ENCODE results near the gene GPRC5A.

Gene GPRC5A

DNA sequence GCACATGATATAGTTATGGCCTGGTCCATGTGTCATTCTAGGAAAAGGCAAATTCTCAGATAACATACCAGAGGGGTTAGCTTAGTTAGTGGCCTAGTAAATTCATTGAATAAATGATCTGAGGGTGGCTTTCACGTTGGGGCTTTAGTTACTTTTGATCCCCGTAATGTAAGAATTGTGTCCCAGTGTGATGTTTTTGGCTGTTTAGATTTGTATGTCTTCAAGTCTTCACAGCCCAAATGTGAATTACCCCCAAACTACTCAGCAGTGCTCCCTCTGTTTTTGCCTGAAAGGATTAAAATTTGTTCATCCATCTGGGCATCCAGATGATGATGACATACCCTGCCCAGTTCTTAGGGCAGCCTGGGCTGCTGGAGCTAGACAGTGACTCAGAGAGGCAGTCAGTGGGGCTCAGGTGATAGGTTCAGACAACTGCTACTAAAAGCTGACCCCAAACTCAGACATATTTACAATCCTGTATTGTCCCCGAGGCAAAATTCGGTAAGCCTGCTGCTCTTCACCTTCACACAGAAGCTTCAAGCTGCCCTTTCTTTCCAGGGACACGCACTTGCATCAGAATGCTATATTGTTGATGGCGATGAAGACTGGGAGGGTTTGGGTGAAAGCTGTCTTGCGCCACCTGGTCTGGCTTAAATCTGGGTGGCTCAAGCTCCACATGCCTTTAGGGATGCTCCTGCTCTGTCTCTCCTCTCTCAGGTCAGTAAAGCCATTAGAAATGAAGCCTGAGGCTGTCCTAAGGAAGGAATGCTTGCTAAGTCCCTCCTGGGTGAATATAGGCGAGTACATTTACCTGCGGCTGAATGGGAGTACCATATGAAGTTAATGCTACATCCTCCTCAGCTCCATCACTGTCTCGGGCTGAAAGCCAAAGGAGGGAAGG is 50.3 kb downstream of the GPRC5A start:
- DNase-seq (ENCODE audit: low spot score) = no peak

DNA sequence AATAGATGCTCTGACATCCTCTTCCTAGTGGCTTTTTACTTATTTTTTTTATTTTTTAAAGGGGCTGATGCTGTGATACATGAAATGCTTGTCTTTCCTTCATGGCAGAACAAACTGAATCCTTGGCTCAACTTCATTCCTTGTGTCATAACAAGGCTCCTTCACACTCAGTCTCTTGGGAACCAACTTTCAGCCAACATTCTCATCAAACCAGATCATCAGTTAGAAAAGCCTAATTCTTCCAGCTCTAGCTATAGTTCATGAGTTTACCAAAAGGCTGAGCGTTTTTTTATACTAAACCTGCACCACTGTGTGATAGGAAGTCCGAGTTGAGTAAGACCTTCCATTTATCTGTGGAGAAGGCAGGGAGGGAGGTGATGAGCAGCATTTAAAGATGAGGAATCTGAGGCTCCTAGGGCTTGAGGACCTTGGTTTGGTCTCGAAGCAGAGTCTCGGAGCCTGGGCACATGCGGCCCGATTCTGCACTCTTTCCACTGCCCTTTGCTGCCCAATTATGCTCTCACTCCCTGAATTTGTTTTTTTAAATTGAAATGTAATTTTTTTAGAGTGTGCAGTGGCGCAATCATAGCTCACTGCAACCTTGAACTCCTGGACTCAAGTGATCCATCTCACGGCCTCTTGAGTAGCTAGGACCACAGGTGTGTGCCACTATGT is 52.4 kb downstream of the GPRC5A start:
- no peak for DNase-seq (ENCODE audit: low spot score)

DNA sequence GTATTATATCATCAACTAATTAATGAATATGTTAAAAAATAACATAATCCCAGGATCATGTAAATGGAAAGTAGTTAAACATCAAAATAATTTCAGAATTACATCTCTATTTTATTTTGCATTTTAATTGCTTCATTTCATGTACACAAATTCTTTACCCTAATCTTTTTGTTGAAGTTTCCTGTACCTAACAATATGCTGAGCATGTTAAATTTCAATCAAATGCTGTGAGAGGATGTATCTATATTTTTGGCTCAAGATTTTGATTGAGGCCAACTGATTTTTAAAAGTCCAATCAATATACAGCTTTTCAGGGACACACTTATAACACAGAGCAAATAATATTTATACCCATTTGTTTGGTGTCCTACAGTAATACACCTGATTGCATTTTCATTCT is 54.2 kb downstream of the GPRC5A start:
- DNase-seq (ENCODE audit: low spot score) = no peak

DNA sequence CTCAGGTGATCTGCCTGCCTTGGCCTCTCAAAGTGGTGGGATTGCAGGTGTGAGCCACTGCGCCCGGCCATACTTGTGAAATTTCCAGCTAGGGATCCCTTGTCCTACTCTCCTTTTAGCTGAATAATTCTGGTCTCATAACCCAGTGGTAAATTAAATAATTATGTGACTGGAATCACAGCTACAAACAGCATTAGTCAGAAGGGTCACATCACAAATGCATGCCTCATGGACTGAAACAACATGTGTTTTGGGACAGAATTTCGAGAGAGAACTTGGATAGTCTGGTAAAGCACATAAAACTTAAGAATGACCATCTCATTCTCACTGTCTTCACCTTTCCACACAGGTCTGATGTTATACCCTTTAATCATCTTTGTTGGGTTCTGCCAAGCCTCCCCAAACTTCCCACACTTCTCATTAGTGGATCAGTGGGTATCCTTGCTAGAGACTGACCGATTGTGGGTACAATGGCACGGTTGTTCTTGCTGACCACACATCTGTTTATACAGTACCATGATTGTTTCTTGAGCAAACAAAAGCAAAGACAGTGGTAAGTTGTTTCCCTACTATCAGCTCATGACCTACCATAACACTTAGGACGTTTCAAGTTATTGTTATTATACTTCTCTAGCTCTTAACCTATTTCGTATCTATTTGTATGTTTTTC is 55.5 kb downstream of the GPRC5A start:
- DNase-seq (ENCODE audit: low spot score) = no peak

DNA sequence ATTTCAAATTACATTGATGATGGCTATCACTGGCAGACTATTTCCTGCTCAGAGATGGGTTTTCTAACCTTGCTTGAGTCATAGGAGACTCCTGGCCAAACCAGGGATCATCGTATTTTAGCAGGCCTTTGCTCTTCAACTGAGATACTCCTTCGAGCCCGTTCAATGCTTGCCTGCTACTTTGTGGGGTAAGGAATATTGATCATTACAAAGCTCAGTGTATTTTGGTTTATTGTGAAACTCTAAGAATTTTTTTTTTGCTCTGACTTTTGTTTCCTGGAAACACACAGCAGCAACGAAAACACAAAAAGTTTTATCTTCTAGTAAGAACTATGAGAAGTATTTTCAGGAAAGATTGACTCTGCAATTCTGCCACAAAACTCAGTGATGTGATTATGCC is 56.5 kb downstream of the GPRC5A start:
- no peak for DNase-seq (ENCODE audit: low spot score)

DNA sequence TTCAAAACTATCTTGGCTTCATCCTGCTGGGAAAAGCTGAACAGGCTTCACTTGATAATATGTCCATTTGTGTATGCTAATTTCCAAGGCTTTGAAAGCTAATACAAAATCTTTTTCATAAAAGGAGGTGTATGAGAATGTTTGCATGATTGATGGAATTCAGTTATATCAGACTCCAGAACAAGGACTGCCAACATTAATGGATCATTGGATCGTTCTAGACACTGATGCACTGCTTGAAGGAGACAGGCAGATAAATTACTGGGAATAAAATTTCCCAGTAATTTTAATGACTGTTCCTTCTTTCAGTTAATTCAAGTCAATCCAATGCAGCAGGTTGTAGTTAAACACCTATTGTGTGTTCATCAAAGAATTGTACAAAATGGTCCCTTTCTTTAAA is 60.1 kb downstream of the GPRC5A start:
- no peak for DNase-seq (ENCODE audit: low spot score)

DNA sequence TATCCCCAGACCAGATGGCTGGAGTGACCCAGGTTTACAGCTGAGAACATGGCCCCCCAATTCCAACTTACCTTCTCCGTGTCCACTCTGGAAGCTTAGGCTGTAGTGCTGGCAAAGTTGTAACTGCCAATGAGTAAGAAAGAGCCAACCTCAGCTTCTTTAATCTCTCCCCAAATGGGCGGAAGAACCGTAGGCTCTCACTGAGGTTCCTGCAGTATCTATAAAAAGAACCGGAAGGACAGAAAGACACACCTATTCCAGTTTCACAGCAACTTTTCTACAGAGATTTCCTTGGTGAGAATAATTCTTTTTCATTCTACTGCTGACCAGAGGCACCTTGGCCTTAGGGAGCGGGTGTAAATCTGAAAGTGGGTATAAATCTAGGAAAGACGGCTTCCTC is 60.7 kb downstream of the GPRC5A start, which contains the start of gene GPRC5D:
GPRC5D (minus strand) TSS at position 135 of the 400 bp plus-strand sequence. CDS start 1,786 bp downstream, outside the sequence.
- no peak for DNase-seq (ENCODE audit: low spot score)

DNA sequence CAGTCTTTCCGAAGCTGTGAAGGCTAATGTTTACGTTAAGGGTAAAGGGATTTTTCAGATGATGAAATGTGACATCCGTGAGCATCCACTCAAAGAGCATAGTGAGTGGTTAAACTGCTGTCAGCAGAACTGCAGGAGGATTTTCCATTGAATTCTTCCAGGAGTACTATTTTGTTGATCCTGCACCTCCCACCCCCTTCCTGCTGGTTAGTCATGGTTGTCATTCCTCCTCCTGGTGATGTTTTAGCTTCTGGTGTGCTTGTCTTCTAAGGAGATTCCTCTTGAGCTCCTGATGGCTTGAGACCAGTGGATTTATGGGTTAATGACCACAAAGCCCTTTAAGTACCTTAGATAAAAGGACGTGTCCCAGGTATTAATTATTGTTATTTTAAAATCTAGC is 63.0 kb downstream of the GPRC5A start:
- DNase-seq (ENCODE audit: low spot score) = no peak

DNA sequence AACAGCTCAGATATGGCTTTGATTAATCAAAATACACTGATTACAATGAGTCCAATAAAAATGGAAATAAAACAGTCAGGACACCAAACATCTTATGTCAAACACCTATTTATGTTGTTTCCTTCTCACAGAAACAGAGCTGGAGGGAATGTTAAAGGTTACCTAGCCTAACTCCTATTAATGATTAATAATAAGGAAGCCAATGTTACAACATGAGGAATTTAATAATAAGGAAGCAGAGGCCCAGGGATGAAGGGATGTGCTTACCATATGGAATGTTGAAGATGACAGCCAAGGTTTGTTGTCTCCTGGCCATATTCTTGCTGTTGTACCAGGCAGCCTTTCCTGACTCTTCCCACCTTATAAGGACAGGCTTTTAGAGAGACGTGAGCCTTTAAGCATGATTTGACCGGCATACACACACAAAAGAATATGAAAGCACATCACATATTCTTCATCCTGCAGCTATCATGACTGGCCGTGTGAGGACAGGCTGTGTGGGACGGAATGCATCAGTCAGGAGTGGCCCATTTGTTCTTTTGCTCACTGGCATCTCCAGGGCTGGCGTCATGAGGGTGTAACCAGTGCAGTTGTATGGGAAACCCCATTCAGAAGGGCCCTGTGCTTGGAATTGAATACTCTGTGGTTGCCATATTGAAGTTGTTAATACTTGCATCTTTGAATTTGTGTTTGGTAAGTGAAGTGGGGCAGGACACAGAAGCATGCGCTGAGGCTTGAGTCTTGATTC is 63.7 kb downstream of the GPRC5A start:
- no peak for DNase-seq (ENCODE audit: low spot score)

DNA sequence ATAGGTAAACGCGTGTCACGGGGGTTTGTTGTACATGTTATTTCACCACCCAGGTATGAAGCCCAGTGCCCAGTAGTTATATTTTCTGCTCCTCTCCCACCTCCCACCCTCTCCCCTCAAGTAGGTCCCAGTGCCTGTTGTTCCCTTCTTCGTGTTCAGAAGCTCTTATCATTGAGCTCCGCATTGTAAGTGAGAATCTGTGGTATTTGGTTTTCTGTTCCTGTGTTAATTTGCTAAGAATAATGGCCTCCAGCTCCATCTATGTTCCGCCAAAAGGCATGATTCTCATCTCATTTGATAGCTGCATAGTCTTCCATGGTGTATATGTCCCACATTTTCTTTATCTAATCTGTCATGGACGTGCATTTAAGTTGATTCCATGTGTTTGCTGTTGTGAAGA is 67.5 kb downstream of the GPRC5A start:
- DNase-seq (ENCODE audit: low spot score) = no peak

DNA sequence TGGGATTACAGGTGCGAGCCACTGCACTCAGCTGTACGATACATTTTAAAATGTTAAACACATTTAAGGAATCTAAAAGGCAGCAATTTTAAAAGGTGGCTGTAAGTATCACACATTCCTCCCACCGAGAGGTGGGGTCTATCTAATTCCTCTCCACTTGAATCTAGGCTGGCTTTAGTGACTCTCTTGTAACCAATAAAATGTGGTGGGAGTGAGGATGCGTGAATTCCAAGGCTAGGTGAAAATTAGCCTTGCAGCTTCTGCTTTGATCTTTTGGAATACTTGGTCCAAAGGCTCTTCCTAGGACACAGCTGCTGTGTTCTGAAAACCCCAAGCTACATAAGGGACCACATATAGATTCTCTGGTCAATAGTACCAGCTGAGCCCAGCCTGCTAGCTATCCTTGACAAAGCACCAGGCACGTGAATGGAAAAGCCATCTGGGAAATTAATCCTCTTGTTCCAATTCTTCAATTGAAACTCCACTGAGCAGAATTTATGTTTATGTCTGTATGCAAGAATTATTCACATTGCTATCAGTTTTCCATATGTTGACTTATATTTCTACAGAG is 69.4 kb downstream of the GPRC5A start:
- DNase-seq (ENCODE audit: low spot score) = no peak

DNA sequence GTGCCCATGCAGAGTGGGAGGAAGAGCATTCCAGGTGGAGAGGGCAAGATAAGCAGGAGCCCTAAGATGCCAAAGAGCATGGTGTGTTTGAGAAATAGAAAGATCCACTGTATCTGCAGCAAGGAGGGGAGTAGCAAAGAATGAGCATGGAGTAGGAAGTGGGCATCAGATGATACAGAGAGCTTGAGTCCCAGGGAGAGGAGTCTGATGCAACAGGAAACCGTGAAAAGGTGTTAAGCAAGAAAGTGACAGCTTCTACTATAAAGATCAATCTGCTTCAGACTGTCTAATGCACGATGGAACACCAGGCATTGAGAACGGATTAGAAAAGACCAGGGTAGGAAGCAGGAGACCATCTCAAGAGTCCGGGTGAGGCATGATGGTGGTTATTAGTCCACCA is 72.9 kb downstream of the GPRC5A start:
- DNase-seq (ENCODE audit: low spot score) = no peak

DNA sequence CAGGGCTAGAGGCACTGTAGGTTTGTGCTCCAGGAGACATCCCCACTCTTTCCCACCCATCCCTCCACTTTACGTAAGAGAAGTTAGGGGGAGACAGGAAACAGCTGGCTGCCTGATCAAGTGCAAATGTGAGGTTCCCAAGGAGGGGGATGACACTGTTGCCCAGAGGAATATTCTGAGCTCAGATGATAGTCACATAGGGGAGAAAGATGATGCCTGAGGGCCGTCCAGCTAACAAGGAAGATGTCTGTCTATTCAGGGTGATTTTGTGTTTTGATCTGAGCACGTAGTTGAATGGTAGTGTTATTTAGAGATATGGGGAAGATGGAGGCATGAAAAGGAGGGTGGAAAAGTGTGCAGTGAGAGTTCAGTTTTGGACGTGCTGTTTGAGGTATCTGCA is 74.5 kb downstream of the GPRC5A start:
- no peak for DNase-seq (ENCODE audit: low spot score)
